ENCODE data around the gene CREG1.

- TF ChIP-seq CTCF (conservative IDR thresholded peaks at IDR 0.05; ENCODE audit: low read depth, low read length) (no peak), EZH2phosphoT487 (IDR thresholded peaks at IDR 0.05; ENCODE audit: borderline replicate concordance, low read length) (no peak), EZH2 (IDR thresholded peaks at IDR 0.05; ENCODE audit: low read length, unreplicated experiment) (no peak)
These were observed 21.2 kb downstream of the CREG1 start for GRCh38 chr1:167532375-167532774.

All from PC-3 (cell line).